ENCODE measurements around the gene EMILIN2.

DNA sequence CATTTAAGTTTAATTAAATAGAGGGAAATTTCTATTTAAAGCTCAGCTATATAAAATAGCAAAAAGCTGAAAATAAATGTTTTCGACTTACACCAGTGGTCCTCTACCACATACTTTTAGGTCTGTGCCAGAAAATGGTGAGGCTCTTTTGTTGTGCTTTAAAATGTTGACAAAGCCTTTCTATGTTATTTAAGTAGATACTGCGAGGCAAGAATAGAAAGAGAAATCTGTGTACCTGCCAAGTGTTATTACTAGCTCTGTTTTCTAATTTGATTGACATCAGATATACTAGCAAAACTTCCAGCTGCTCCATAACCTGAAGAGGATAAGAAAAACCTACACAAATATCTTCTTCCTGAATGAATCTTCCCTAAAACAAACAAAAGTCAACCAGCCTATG is 112.5 kb downstream of the EMILIN2 start:
- TF ChIP-seq, protein P1, sequence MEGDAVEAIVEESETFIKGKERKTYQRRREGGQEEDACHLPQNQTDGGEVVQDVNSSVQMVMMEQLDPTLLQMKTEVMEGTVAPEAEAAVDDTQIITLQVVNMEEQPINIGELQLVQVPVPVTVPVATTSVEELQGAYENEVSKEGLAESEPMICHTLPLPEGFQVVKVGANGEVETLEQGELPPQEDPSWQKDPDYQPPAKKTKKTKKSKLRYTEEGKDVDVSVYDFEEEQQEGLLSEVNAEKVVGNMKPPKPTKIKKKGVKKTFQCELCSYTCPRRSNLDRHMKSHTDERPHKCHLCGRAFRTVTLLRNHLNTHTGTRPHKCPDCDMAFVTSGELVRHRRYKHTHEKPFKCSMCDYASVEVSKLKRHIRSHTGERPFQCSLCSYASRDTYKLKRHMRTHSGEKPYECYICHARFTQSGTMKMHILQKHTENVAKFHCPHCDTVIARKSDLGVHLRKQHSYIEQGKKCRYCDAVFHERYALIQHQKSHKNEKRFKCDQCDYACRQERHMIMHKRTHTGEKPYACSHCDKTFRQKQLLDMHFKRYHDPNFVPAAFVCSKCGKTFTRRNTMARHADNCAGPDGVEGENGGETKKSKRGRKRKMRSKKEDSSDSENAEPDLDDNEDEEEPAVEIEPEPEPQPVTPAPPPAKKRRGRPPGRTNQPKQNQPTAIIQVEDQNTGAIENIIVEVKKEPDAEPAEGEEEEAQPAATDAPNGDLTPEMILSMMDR (IDR thresholded peaks at IDR 0.05; ENCODE audit: low read depth, low read length, missing input control), result no peak
- TF ChIP-seq RAD21 (IDR thresholded peaks at IDR 0.05) (no peak), YY1 (IDR thresholded peaks at IDR 0.05) (no peak), MAX (IDR thresholded peaks at IDR 0.05) (no peak)
